HG03095 (cell line): ENCODE data around the gene ISG15.
A peak's percentile ranks its signal among the peaks of the same experiment; 100 is the strongest.

Source experiments
- ATAC-seq: cut with Tn5 transposase; IDR thresholded peaks from one replicate; pipeline ENCODE4 v1.9.1; 2021; ENCODE audit warnings: moderate library complexity; ENCODE audit not compliant: unreplicated experiment

The ISG15 gene

GRCh38 chr1:1013105-1013921 is at the start of gene ISG15:
Gene ISG15 (plus strand): TSS chr1:1013497. CDS start chr1:1013574, 77 bp downstream.
- peak; percentile 76 for ATAC-seq

- no peak for ATAC-seq
Observed at GRCh38 chr1:963746-964525, 49.4 kb upstream of the ISG15 start.

- no peak for ATAC-seq
Observed at GRCh38 chr1:964691-965525, 48.4 kb upstream of the ISG15 start.

- no peak for ATAC-seq
Observed at GRCh38 chr1:965526-966134, 47.7 kb upstream of the ISG15 start.

GRCh38 chr1:966135-966703 is 47.1 kb upstream of the ISG15 start, which contains the start of gene PLEKHN1:
Gene PLEKHN1 (plus strand): TSS chr1:966482. CDS start chr1:966532, 50 bp downstream.
- no peak for ATAC-seq

- ATAC-seq: peak; percentile 65
Observed at GRCh38 chr1:966704-967300, 46.5 kb upstream of the ISG15 start.

- ATAC-seq: no peak
Observed at GRCh38 chr1:967466-968343, 45.6 kb upstream of the ISG15 start.

GRCh38 chr1:969260-969855 is 43.9 kb upstream of the ISG15 start:
- ATAC-seq: no peak

GRCh38 chr1:970242-970972 is 42.9 kb upstream of the ISG15 start:
- ATAC-seq: no peak

GRCh38 chr1:970973-971730 is 42.1 kb upstream of the ISG15 start:
- ATAC-seq: no peak

- no peak for ATAC-seq
Observed at GRCh38 chr1:971751-972506, 41.4 kb upstream of the ISG15 start.

- ATAC-seq: no peak
Observed at GRCh38 chr1:972726-973458, 40.4 kb upstream of the ISG15 start.

- no peak for ATAC-seq
Observed at GRCh38 chr1:973459-974292, 39.6 kb upstream of the ISG15 start.

- ATAC-seq: no peak
Observed at GRCh38 chr1:974293-974640, 39.0 kb upstream of the ISG15 start.
